Neuronal stem cell (in vitro differentiated cells): ENCODE data around the gene NLRP5.
"Not testable (repeated sequence)": the region's sequence is repeated elsewhere in the genome, so short reads cannot be mapped to it uniquely, and the experiment has no call there.

ENCODE experiments used
- DNase-seq: peaks from one replicate; pipeline ENCODE4 v3.0.0-alpha.2; 2013; ENCODE audit warnings: low spot score
- H2AFZ ChIP-seq: one replicate; pipeline ENCODE4 v1.6.1; 2013; ENCODE audit warnings: mild to moderate bottlenecking, low read length, inconsistent platforms
- H2AK5ac ChIP-seq: 2 replicates; pipeline ENCODE4 v1.6.1; 2013; ENCODE audit warnings: low read depth, mild to moderate bottlenecking, inconsistent platforms, low read length, moderate library complexity, mixed read lengths
- H2BK120ac ChIP-seq: 2 replicates; pipeline ENCODE4 v1.6.1; 2013; ENCODE audit warnings: low read depth, mild to moderate bottlenecking, inconsistent platforms, low read length, moderate library complexity, mixed read lengths
- H2BK12ac ChIP-seq: one replicate; pipeline ENCODE4 v1.6.1; 2013; ENCODE audit warnings: low read length, inconsistent platforms
- H2BK15ac ChIP-seq: 2 replicates; pipeline ENCODE4 v1.6.1; 2013; ENCODE audit warnings: mild to moderate bottlenecking, low read length, inconsistent platforms, mixed read lengths
- H2BK5ac ChIP-seq: one replicate; pipeline ENCODE4 v1.6.1; 2013; ENCODE audit warnings: inconsistent platforms, mild to moderate bottlenecking, low read length, moderate library complexity
- H3K14ac ChIP-seq: one replicate; pipeline ENCODE4 v1.6.1; 2013; ENCODE audit warnings: low read length, inconsistent platforms
- H3K18ac ChIP-seq: 2 replicates; pipeline ENCODE4 v1.6.1; 2013; ENCODE audit warnings: low read length, inconsistent platforms
- H3K23ac ChIP-seq: 2 replicates; pipeline ENCODE4 v1.6.1; 2013; ENCODE audit warnings: low read depth, mild to moderate bottlenecking, mixed read lengths, low read length, inconsistent platforms; ENCODE audit not compliant: poor library complexity
- H3K27ac ChIP-seq: replicated peaks from 3 replicates; pipeline ENCODE4 v1.5.1; 2013; ENCODE audit warnings: low read length, inconsistent platforms
- H3K27me3 ChIP-seq, 3 experiments: 2 replicates each; pipeline ENCODE4 v1.6.1; 2013; ENCODE audit warnings: low read length in 3 of 3, mild to moderate bottlenecking in 2 of 3, inconsistent platforms in 1 of 3, low read depth in 1 of 3, mixed read lengths in 1 of 3, moderate library complexity in 1 of 3; ENCODE audit not compliant: control insufficient read depth in 3 of 3, insufficient read depth in 3 of 3
- H3K36me3 ChIP-seq, 2 donors: replicated peaks in 1 of 2; 2 replicates each; pipeline ENCODE4 v1.6.1; 2013; ENCODE audit warnings: low read length in 2 of 2; ENCODE audit not compliant: control insufficient read depth in 2 of 2, insufficient read depth in 2 of 2
- H3K4ac ChIP-seq: 2 replicates; pipeline ENCODE4 v1.6.1; 2013; ENCODE audit warnings: inconsistent platforms, mild to moderate bottlenecking, low read length, moderate library complexity
- H3K4me1 ChIP-seq, 2 donors: 1 replicate in 1 of 2; 2 replicates in 1 of 2; pipeline ENCODE4 v1.6.1; 2013; ENCODE audit warnings: low read length in 2 of 2, low read depth in 1 of 2; ENCODE audit not compliant: control insufficient read depth in 2 of 2, insufficient read depth in 1 of 2
- H3K4me2 ChIP-seq: one replicate; pipeline ENCODE4 v1.6.1; 2013; ENCODE audit warnings: mild to moderate bottlenecking, low read length, inconsistent platforms; ENCODE audit not compliant: insufficient read depth, poor library complexity, severe bottlenecking
- H3K4me3 ChIP-seq, 2 donors: 2 replicates each; pipeline ENCODE4 v1.5.1; 2013; ENCODE audit warnings: low read length in 2 of 2, mild to moderate bottlenecking in 2 of 2, inconsistent platforms in 1 of 2, moderate library complexity in 1 of 2
- H3K79me1 ChIP-seq: one replicate; pipeline ENCODE4 v1.6.1; 2013; ENCODE audit warnings: low read depth, mild to moderate bottlenecking, inconsistent platforms, low read length, moderate library complexity
- H3K9ac ChIP-seq: one replicate; pipeline ENCODE4 v1.6.1; 2013; ENCODE audit warnings: mild to moderate bottlenecking, low read depth, low read length, inconsistent platforms; ENCODE audit not compliant: poor library complexity
- H3K9me3 ChIP-seq, 2 donors: replicated peaks in 1 of 2; 2 replicates each; pipeline versions ENCODE3 to v1.6.1; 2013; ENCODE audit warnings: low read length in 2 of 2, mild to moderate bottlenecking in 2 of 2, inconsistent platforms in 1 of 2, low read depth in 1 of 2, mixed read lengths in 1 of 2, moderate library complexity in 1 of 2; ENCODE audit not compliant: control insufficient read depth in 2 of 2, insufficient read depth in 1 of 2
- H4K8ac ChIP-seq: one replicate; pipeline ENCODE4 v1.6.1; 2013; ENCODE audit warnings: low read depth, mild to moderate bottlenecking, inconsistent platforms, low read length, moderate library complexity
- H4K91ac ChIP-seq: one replicate; pipeline ENCODE4 v1.6.1; 2013; ENCODE audit warnings: low read length, low read depth, mild to moderate bottlenecking, inconsistent platforms; ENCODE audit not compliant: poor library complexity
- WGBS, 2 donors: extraction: QIAGEN DNeasy Blood & Tissue Kit; methylation state at CpG; one replicate each; pipeline ENCODE4 v1.1.7; 2013; ENCODE audit warnings: missing lambda C conversion rate in 2 of 2, mixed read lengths in 1 of 2; ENCODE audit not compliant: insufficient read length in 2 of 2, insufficient replicate concordance in 1 of 2; ENCODE audit errors: extremely low coverage in 2 of 2; 5-methylcytosine and 5-hydroxymethylcytosine counted together

NLRP5 gene

DNA sequence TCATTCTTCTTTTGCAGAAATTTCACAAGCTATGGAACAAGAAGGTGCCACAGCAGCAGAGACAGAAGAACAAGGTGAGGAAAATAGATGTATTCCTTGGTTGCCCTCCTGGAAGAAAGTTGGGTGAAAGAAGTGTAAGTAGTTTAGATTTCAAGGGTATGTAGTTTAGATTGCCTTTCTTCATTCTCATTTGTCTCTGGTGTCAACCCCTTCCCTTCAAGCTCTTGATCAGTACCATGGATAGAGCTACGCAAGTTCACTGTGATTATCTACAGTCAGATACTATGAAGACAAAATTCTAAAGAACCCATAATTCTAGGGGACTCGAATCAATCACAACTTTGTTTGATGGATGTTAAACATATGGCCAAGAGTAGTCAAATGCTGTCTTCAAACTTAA lies 32.8 kb downstream of the NLRP5 start:
- H3K4me2 ChIP-seq, H2AFZ ChIP-seq, H4K8ac ChIP-seq, H2BK5ac ChIP-seq, H3K36me3 ChIP-seq, H3K9ac ChIP-seq, H3K27ac ChIP-seq, H2BK120ac ChIP-seq, H3K4me1 ChIP-seq, H2BK12ac ChIP-seq, H3K18ac ChIP-seq, H3K27me3 ChIP-seq, H3K4me3 ChIP-seq, H2BK15ac ChIP-seq, H3K79me1 ChIP-seq, DNase-seq, H2AK5ac ChIP-seq, H3K14ac ChIP-seq, H3K4ac ChIP-seq, H4K91ac ChIP-seq, H3K23ac ChIP-seq: not testable (repeated sequence)
- H3K9me3 ChIP-seq = peaks cover 0 to 12% of the 10 kb centered on the region in 2 donors
- whole genome bisulfite sequencing, 2 donors = no CpG with 5 or more reads among the region's 2 CpGs

DNA sequence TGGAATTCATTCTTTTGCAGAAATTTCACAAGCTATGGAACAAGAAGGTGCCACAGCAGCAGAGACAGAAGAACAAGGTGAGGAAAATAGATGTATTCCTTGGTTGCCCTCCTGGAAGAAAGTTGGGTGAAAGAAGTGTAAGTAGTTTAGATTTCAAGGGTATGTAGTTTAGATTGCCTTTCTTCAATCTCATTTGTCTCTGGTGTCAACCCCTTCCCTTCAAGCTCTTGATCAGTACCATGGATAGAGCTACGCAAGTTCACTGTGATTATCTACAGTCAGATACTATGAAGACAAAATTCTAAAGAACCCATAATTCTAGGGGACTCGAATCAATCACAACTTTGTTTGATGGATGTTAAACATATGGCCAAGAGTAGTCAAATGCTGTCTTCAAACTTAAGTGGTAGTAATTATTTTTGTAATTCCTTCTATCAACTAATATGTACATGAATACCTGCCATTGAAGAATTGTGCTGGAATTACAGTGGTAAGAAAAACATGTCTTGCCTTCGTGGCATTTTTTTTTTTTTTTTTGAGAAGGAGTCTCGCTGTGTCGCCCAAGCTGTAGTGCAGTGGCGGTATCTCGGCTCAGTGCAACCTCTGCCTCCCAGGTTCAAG lies 33.9 kb downstream of the NLRP5 start:
- H2BK15ac ChIP-seq, H3K27me3 ChIP-seq, DNase-seq, H3K4me1 ChIP-seq, H3K9ac ChIP-seq, H3K18ac ChIP-seq, H3K27ac ChIP-seq, H3K36me3 ChIP-seq, H3K14ac ChIP-seq, H2BK12ac ChIP-seq, H3K4ac ChIP-seq, H2AK5ac ChIP-seq, H4K8ac ChIP-seq, H2AFZ ChIP-seq, H3K4me2 ChIP-seq, H3K4me3 ChIP-seq, H3K23ac ChIP-seq, H2BK120ac ChIP-seq, H2BK5ac ChIP-seq, H4K91ac ChIP-seq, H3K79me1 ChIP-seq: not testable (repeated sequence)
- no CpG with 5 or more reads among the region's 7 CpGs for WGBS, 2 donors
- H3K9me3 ChIP-seq = peaks cover 0 to 14% of the 10 kb centered on the region in 2 donors

GRCh38 chr19:56026769-56027168 lies 40.2 kb downstream of the NLRP5 start:
- H3K79me1 ChIP-seq = no peaks in the 10 kb centered on the region
- no peak overlapping the region for H2BK120ac ChIP-seq
- no peak overlapping the region for H2AFZ ChIP-seq
- no peak overlapping the region for H3K27ac ChIP-seq
- H3K36me3 ChIP-seq = no peaks in the 10 kb centered on the region
- H3K18ac ChIP-seq = no peak overlapping the region
- H2BK12ac ChIP-seq = no peak overlapping the region
- peaks cover 0 to 4% (median 0%) of the 10 kb centered on the region in 3 experiments for H3K27me3 ChIP-seq
- no peak overlapping the region for H2AK5ac ChIP-seq
- H2BK5ac ChIP-seq = no peak overlapping the region
- H3K23ac ChIP-seq = no peak overlapping the region
- WGBS, 2 donors = no CpG with 5 or more reads among the region's 15 CpGs
- no peak overlapping the region for H4K8ac ChIP-seq
- no peak overlapping the region for H2BK15ac ChIP-seq
- no peak overlapping the region for H4K91ac ChIP-seq
- peaks cover 0 to 38% of the 10 kb centered on the region in 2 donors for H3K9me3 ChIP-seq
- no peak overlapping the region for H3K14ac ChIP-seq
- no peak overlapping the region for H3K4ac ChIP-seq
- no peak overlapping the region for H3K9ac ChIP-seq
- H3K4me3 ChIP-seq = no peak overlapping the region
- DNase-seq = no peak
- no peaks in the 10 kb centered on the region for H3K4me1 ChIP-seq
- no peak overlapping the region for H3K4me2 ChIP-seq

DNA sequence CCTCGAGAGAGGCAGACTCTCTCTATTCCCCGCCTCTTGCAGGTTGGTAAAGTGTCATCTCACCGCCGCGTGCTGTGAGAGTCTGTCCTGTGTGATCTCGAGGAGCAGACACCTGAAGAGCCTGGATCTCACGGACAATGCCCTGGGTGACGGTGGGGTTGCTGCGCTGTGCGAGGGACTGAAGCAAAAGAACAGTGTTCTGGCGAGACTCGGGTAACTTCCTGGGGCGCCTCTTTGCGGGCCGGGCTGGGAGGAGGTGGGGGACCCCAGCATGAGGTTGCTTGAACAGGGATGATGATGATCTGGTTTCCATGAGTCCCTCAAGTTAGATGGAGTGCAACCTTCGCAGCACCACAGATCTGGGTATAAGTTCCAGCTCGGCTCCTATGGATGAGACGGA lies 67.0 kb downstream of the NLRP5 start:
- Histone ChIP-seq H3K4ac (no peak overlapping the region), H3K79me1 (no peaks in the 10 kb centered on the region), H3K9me3 (peaks cover 0 to 22% of the 10 kb centered on the region in 2 donors), H3K27ac (no peak overlapping the region), H2BK12ac (no peak overlapping the region), H3K23ac (no peak overlapping the region), H3K4me1 (no peaks in the 10 kb centered on the region), H3K36me3 (no peaks in the 10 kb centered on the region), H2BK120ac (no peak overlapping the region), H2AFZ (no peak overlapping the region), H3K14ac (peak overlapping the region; percentile 38), H3K9ac (no peak overlapping the region), H3K4me3 (no peak overlapping the region), H2BK15ac (no peak overlapping the region), H2BK5ac (no peak overlapping the region), H3K18ac (no peak overlapping the region), H4K91ac (no peak overlapping the region), H4K8ac (no peak overlapping the region), H2AK5ac (no peak overlapping the region), H3K4me2 (no peak overlapping the region), H3K27me3 (peaks cover 0 to 4% (median 2%) of the 10 kb centered on the region in 3 experiments)
- DNase-seq = no peak
- WGBS, 2 donors = no CpG with 5 or more reads among the region's 18 CpGs
